Caco-2 (cell line): ENCODE measurements around the gene C1orf35. TPM values are rescaled to one million over a fixed set of nuclear protein-coding genes. Genes with fewer than 3 reads are reported as not detected.

Experiments
- BruUV-seq: library from RNA; stranded (reverse); fragments of 400-500 nt; replicated peaks from 2 replicates; lab custom pipeline; 2021; lab: Mats Ljungman, UMichigan
- CTCF ChIA-PET: fragments of 300-600 bp; sonication (Branson Sonifier 250); formaldehyde crosslinking; loops from one replicate; lab custom pipeline; 2022; ENCODE audit warnings: antibody characterized with exemption; lab: Charles Lee
- POLR2A ChIA-PET: fragments of 300-600 bp; sonication (Branson Sonifier 250); formaldehyde crosslinking; loops from one replicate; lab custom pipeline; 2022; ENCODE audit warnings: antibody characterized with exemption; lab: Charles Lee
- DNase-seq, 2 experiments: peaks; one replicate each; pipeline versions ENCODE4 v3.0.0 to v3.0.0-alpha.2; 2020 to 2022
- H3K27me3 ChIP-seq: replicated peaks from 2 replicates; pipeline ENCODE4 v1.6.0; 2011; ENCODE audit warnings: low read length; ENCODE audit not compliant: control insufficient read depth, insufficient read depth
- H3K36me3 ChIP-seq: 2 replicates; pipeline ENCODE4 v1.5.1; 2011; ENCODE audit warnings: low read length; ENCODE audit not compliant: control insufficient read depth, insufficient read depth
- H3K4me1 ChIP-seq: fragments of 250-450 bp; sonication (Bioruptor Pico); 2 replicates; pipeline ENCODE4 v1.5.1; 2020; ENCODE audit warnings: mild to moderate bottlenecking
- H3K4me3 ChIP-seq: 2 replicates; pipeline ENCODE4 v1.5.1; 2011; ENCODE audit warnings: low read depth, mild to moderate bottlenecking, control low read depth, low read length
- H3K9me3 ChIP-seq: fragments of 250-450 bp; sonication (Bioruptor Pico); 2 replicates; pipeline ENCODE4 v1.5.1; 2020; ENCODE audit warnings: mild to moderate bottlenecking, moderate library complexity
- H3K27ac Mint-ChIP-seq: one replicate; pipeline ENCODE4 v1.8.0; 2022; ENCODE audit warnings: mixed read lengths; ENCODE audit not compliant: unreplicated experiment
- H3K27me3 Mint-ChIP-seq: one replicate; pipeline ENCODE4 v1.8.0; 2022; ENCODE audit warnings: mixed read lengths; ENCODE audit not compliant: insufficient read depth, unreplicated experiment
- H3K36me3 Mint-ChIP-seq: one replicate; pipeline ENCODE4 v1.8.0; 2022; ENCODE audit warnings: mild to moderate bottlenecking, mixed read lengths; ENCODE audit not compliant: insufficient read depth, unreplicated experiment
- H3K4me1 Mint-ChIP-seq: one replicate; pipeline ENCODE4 v1.8.0; 2022; ENCODE audit warnings: low read depth, mixed read lengths; ENCODE audit not compliant: unreplicated experiment
- H3K4me3 Mint-ChIP-seq: one replicate; pipeline ENCODE4 v1.8.0; 2022; ENCODE audit warnings: mild to moderate bottlenecking, moderate library complexity, mixed read lengths; ENCODE audit not compliant: unreplicated experiment
- H3K9me3 Mint-ChIP-seq: one replicate; pipeline ENCODE4 v1.8.0; 2022; ENCODE audit warnings: mixed read lengths; ENCODE audit not compliant: unreplicated experiment
- CTCF ChIP-seq, 2 experiments: fragments of 200-600 bp in 1 of 2; IDR thresholded peaks; 1 replicate in 1 of 2; 2 replicates in 1 of 2; pipeline versions ENCODE4 v1.5.1 to v1.8.0; 2011 to 2022; ENCODE audit warnings: antibody characterized with exemption in 1 of 2, control low read depth in 1 of 2, inconsistent platforms in 1 of 2, low read depth in 1 of 2, low read length in 1 of 2, mild to moderate bottlenecking in 1 of 2, moderate library complexity in 1 of 2; ENCODE audit not compliant: insufficient read depth in 1 of 2, severe bottlenecking in 1 of 2, unreplicated experiment in 1 of 2
- intact Hi-C: fragments of 100-400 bp; cut with micrococcal nuclease; formaldehyde crosslinking; loops from one replicate; pipeline ENCODE4 v1.10.0; 2022; ENCODE audit not compliant: unreplicated experiment
- total RNA-seq: library from RNA; stranded (reverse); gene quantifications from 2 replicates; pipeline ENCODE4 v1.2.3, GENCODE V29; 2022

C1orf35 gene
- total RNA-seq, 1 experiment from 2014 or later: 34.5 TPM

- POLR2A ChIA-PET: no interaction called here
- no peak overlapping the region for H3K4me3 ChIP-seq
- TF ChIP-seq CTCF (IDR thresholded peaks at IDR 0.05; ENCODE audit: insufficient read depth in 1 of 2, low read depth in 1 of 2, low read length in 1 of 2, severe bottlenecking in 1 of 2, unreplicated experiment in 1 of 2): no peak
- H3K9me3 Mint-ChIP-seq: no peaks in the 10 kb centered on the region
- BruUV-seq: no TSS peak
- peaks cover 5% of the 10 kb centered on the region for H3K4me1 ChIP-seq
- H3K36me3 ChIP-seq: peaks cover 3% of the 10 kb centered on the region
- H3K36me3 Mint-ChIP-seq: peaks cover 21% of the 10 kb centered on the region
- H3K9me3 ChIP-seq: no peaks in the 10 kb centered on the region
- no peak overlapping the region for H3K4me3 Mint-ChIP-seq
- no peak overlapping the region for H3K27ac Mint-ChIP-seq
- DNase-seq: no peak
- CTCF ChIA-PET: no interaction called here
- H3K27me3 Mint-ChIP-seq: no peaks in the 10 kb centered on the region
- H3K27me3 ChIP-seq: no peaks in the 10 kb centered on the region
- H3K4me1 Mint-ChIP-seq: no peaks in the 10 kb centered on the region
- intact Hi-C loops: no loop called here
Measured at GRCh38 chr1:228144193-228144992, 41.3 kb upstream of the C1orf35 start.

GRCh38 chr1:228143480-228144192 lies 40.5 kb upstream of the C1orf35 start:
- BruUV-seq: no TSS peak
- CTCF ChIA-PET: no interaction called here

More at GRCh38 chr1:228143480-228144192, 40.5 kb upstream of the C1orf35 start:
- no peaks in the 10 kb centered on the region for H3K27me3 Mint-ChIP-seq
- no peak overlapping the region for H3K4me3 Mint-ChIP-seq
- H3K36me3 ChIP-seq: peaks cover 3% of the 10 kb centered on the region
- POLR2A ChIA-PET: no interaction called here
- H3K36me3 Mint-ChIP-seq: peaks cover 21% of the 10 kb centered on the region
- intact Hi-C loops: no loop called here
- peaks cover 5% of the 10 kb centered on the region for H3K4me1 ChIP-seq
- H3K4me1 Mint-ChIP-seq: no peaks in the 10 kb centered on the region
- no peak for DNase-seq
- no peaks in the 10 kb centered on the region for H3K9me3 Mint-ChIP-seq
- no peak overlapping the region for H3K4me3 ChIP-seq
- H3K27me3 ChIP-seq: no peaks in the 10 kb centered on the region
- TF ChIP-seq CTCF (IDR thresholded peaks at IDR 0.05; ENCODE audit: insufficient read depth in 1 of 2, low read depth in 1 of 2, low read length in 1 of 2, severe bottlenecking in 1 of 2, unreplicated experiment in 1 of 2): no peak
- H3K27ac Mint-ChIP-seq: no peak overlapping the region
- H3K9me3 ChIP-seq: no peaks in the 10 kb centered on the region
